Astrocyte of the cerebellum (primary cell): ENCODE data around the gene CAMKK1.
"Not testable (repeated sequence)": the region's sequence is repeated elsewhere in the genome, so short reads cannot be mapped to it uniquely, and the experiment has no call there.

ENCODE experiments used
- DNase-seq: peaks from one replicate; pipeline ENCODE4 v3.0.0-alpha.2; 2011; ENCODE audit warnings: low read depth
- H3K4me3 ChIP-seq: 2 replicates; pipeline ENCODE4 v1.5.1; 2011; ENCODE audit warnings: mild to moderate bottlenecking, low read depth, low read length, moderate library complexity
- in situ Hi-C: cut with HindIII; loops from 2 replicates; pipeline ENCODE4 v1.10.0; 2017; ENCODE audit warnings: low sequenced_read_pairs
- TF ChIP-seq, protein P1 (sequence below): IDR thresholded peaks from 2 replicates; pipeline ENCODE4 v1.5.1; 2012; ENCODE audit warnings: low read length, low read depth, moderate library complexity, mild to moderate bottlenecking; ENCODE audit errors: missing control alignments

The CAMKK1 gene

DNA sequence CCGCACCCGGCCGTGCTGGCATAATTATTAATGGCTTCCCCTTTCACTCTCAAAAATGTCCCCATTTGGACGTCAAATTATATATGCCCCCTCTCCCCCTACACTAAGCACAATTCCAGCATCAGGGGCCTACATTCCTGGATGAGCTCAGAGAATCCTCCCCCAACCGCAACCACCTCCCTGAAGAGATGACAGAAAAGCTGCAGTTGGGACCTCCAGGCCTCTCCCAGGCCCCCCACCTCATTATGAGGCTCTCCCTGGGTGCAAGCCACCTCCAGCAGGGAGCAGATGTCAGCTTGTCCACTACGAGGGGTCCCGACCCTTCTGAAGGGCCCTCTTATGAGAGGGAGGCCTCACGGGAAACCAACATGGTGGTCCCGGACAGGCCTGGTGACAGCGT lies 28.3 kb downstream of the CAMKK1 start:
- in situ Hi-C loops: no loop called here
- H3K4me3 ChIP-seq: no peak overlapping the region
- DNase-seq: no peak
- TF ChIP-seq, protein P1, sequence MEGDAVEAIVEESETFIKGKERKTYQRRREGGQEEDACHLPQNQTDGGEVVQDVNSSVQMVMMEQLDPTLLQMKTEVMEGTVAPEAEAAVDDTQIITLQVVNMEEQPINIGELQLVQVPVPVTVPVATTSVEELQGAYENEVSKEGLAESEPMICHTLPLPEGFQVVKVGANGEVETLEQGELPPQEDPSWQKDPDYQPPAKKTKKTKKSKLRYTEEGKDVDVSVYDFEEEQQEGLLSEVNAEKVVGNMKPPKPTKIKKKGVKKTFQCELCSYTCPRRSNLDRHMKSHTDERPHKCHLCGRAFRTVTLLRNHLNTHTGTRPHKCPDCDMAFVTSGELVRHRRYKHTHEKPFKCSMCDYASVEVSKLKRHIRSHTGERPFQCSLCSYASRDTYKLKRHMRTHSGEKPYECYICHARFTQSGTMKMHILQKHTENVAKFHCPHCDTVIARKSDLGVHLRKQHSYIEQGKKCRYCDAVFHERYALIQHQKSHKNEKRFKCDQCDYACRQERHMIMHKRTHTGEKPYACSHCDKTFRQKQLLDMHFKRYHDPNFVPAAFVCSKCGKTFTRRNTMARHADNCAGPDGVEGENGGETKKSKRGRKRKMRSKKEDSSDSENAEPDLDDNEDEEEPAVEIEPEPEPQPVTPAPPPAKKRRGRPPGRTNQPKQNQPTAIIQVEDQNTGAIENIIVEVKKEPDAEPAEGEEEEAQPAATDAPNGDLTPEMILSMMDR: no peak

DNA sequence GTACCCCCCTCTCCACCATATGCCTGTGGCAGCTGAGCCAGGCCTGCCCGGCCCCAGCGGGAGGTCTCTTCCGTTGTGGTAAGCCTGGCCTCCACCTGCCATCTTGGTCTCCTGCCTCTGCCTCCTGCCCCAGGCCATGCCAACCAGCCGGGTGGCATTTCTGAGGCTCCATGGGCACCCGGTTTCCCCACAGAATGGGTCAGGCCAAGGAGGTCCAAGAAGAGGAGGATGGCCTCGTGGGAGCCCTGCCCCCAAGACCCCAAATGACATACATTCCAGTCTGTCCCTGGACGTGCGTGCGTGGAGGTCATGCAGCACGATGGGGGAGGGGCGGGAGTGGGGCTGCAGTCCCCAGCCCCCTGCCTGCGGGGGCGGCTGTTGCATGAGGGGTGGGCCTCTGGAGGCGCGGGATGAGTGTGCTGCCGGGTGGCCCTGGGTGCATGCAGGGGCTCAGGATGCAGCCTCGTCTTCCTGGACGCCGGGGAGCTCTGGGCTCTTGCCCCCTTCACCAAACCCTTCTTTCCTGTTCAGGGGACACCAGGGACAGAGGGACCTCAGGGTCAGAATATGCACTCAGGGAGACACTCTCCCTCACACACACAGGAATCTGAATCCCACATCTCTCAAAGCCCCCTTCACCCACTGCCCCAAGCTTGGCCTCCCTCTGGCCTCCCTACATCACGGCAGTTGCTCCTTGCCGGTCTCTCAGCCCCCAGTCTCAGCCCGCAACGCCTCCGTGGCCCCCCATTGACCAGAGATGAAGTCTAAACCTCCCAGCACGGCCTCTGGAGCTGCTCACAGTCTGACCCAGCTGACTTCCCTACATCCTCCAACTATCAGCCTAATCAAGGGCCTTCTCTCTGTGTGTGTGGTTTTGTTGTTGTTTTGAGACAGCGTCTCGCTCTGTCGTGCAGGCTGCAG lies 30.8 kb downstream of the CAMKK1 start:
- TF ChIP-seq, protein P1: no peak
- no peak for DNase-seq
- no peak overlapping the region for H3K4me3 ChIP-seq
- in situ Hi-C loops: no loop called here

DNA sequence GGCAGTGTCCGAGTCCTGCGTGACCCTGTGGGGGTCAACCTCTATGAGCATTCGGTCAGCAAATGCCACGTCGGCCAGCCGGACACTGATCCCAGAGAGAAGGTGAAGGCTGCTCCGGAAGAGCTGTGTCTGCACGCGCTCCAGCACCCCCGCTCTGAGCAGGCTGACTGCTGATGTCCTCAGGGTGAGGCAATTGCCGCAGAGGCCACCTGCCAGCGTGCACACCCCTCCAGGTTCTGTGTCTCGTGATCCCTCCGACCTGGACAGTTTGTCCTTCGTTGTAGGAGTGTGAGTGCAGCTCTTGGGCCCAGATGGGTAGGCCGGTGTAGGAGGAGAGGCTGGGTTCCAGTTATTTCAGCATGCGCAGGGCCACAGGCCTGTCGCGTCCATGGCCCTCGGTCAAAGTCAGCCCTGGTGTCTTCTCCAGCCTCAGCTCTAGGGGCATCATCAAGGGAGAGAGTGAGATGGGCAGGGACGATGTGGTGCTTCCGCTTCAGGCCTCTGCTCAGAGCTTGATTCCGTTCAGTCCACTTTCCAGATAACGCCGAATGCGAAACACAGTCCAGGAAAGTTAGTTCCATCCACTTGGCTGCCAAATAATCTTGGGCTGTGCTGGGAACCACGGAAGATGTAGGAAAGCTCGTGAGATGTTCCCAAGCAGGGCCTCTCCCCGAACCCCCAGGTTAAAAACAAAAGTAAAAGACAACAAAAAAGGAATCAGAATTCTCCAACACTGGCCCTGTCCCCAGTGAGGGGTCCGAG lies 31.7 kb downstream of the CAMKK1 start:
- no peak for DNase-seq
- no peak overlapping the region for H3K4me3 ChIP-seq
- in situ Hi-C loops: no loop called here
- TF ChIP-seq, protein P1: no peak

DNA sequence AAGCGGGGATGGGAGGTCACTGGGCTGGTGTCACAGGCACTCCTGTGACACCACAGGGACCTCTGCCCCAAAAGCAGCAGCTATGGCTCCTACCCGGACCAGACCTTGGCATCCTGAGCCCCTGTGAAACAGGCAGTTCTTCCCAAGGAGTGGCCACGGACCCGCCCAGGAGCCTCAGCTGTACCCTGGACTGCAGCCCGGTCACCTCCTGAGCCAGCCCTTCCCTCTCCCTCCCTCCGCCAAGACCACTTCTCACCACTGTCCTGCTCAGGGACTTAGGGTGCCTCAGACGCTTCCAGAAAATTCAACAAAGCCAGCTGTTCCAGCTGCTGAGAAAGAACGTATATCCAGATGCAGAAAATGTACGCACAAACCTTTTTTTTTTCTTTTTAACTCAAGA lies 32.9 kb downstream of the CAMKK1 start:
- H3K4me3 ChIP-seq: no peak overlapping the region
- in situ Hi-C loops: no loop called here
- TF ChIP-seq, protein P1: no peak
- DNase-seq: no peak

DNA sequence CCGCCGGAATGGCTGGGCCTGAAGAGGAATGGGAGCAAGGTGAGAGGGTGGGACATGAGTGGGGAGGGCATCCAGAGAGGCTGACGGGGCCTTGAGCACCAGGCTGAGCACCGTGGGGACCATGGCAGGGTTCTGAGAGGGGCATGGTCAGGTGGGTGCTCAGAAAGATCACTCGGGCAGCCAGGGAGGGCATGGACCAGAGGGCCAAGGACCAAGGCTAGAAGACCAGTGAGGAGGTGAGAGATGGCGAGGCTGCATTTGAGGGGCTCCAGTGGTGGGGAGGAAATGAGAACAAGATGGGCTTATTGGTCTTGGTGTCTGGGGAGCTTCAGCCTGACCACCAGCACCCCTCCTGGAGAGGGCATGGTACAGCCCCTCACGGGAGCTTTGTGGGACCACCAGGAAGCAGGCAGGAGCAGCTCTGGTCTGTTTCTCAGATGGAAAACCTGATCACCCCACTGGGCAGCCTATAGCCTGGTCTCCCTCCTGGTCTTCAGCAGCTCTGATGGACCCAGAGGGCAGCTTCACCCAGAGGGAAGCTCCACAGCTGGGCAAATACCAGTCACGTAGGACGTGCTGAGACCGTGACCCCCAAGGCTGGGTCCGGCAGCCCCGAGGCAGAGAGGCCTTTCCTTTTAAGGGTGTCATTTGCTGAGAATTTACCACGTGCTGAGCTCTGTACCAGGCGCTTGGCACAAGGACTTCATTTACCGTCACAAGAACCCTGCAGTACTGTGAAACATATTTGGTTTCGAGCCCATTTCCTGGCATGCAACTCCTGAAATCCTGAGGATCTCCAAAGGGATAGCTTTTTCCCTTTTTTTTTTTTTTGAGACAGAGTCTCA lies 35.4 kb downstream of the CAMKK1 start:
- TF ChIP-seq, protein P1: no peak
- no peak overlapping the region for H3K4me3 ChIP-seq
- no peak for DNase-seq
- in situ Hi-C loops: no loop called here

DNA sequence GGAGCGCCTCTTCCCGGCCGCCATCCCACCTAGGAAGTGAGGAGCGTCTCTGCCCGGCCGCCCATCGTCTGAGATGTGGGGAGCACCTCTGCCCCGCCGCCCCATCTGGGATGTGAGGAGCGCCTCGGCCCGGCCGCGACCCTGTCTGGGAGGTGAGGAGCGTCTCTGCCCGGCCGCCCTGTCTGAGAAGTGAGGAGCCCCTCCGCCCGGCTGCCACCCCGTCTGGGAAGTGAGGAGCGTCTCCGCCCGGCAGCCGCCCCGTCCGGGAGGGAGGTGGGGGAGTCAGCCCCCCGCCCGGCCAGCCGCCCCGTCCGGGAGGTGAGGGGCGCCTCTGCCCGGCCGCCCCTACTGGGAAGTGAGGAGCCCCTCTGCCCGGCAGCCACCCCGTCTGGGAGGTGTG lies 38.6 kb downstream of the CAMKK1 start:
- DNase-seq, H3K4me3 ChIP-seq, in situ Hi-C loops: not testable (repeated sequence)
